Osteoblast (primary cell): ENCODE results near the gene TBC1D10A. TPM values are rescaled to one million over a fixed set of nuclear protein-coding genes. Genes with fewer than 3 reads are reported as not detected.
"Not testable (repeated sequence)": the region's sequence is repeated elsewhere in the genome, so short reads cannot be mapped to it uniquely, and the experiment has no call there.

Experiments used
- DNase-seq: peaks from one replicate; pipeline ENCODE4 v3.0.0; 2011; ENCODE audit warnings: low spot score, mixed read lengths; ENCODE audit not compliant: insufficient read length; ENCODE audit errors: missing footprints
- H2AFZ ChIP-seq: 2 replicates; pipeline ENCODE4 v1.6.0; 2011; ENCODE audit warnings: mild to moderate bottlenecking, low read length
- H3K27ac ChIP-seq: 2 replicates; pipeline ENCODE4 v1.5.1; 2011; ENCODE audit warnings: mild to moderate bottlenecking, low read depth, low read length, moderate library complexity
- H3K27me3 ChIP-seq: 2 replicates; pipeline ENCODE4 v1.6.0; 2012; ENCODE audit warnings: mild to moderate bottlenecking, control low read depth, inconsistent platforms, low read length, moderate library complexity; ENCODE audit not compliant: insufficient read depth
- H3K36me3 ChIP-seq: 2 replicates; pipeline ENCODE4 v1.5.1; 2011; ENCODE audit warnings: mild to moderate bottlenecking, low read length, control low read depth, moderate library complexity; ENCODE audit not compliant: insufficient read depth
- H3K4me1 ChIP-seq: 2 replicates; pipeline ENCODE4 v1.5.1; 2011; ENCODE audit warnings: mild to moderate bottlenecking, low read length, control low read depth, moderate library complexity; ENCODE audit not compliant: insufficient read depth
- H3K4me2 ChIP-seq: 2 replicates; pipeline ENCODE4 v1.6.0; 2011; ENCODE audit warnings: mild to moderate bottlenecking, low read length; ENCODE audit not compliant: insufficient read depth
- H3K4me3 ChIP-seq: fragments of 200-600 bp; sonication (generic); 3 replicates; pipeline ENCODE4 v1.5.1; 2012; ENCODE audit warnings: mild to moderate bottlenecking, low read length, inconsistent platforms; ENCODE audit not compliant: insufficient read depth
- H3K79me2 ChIP-seq: 2 replicates; pipeline ENCODE4 v1.6.0; 2012; ENCODE audit warnings: mild to moderate bottlenecking, low read length, control low read depth, inconsistent platforms; ENCODE audit not compliant: insufficient read depth
- H3K9me3 ChIP-seq: 2 replicates; pipeline ENCODE4 v1.5.1; 2011; ENCODE audit warnings: low read depth, low read length, control low read depth
- H4K20me1 ChIP-seq: 2 replicates; pipeline ENCODE4 v1.6.0; 2012; ENCODE audit warnings: mild to moderate bottlenecking, low read length, control low read depth; ENCODE audit not compliant: insufficient read depth
- total RNA-seq: library from RNA; depleted of rRNA; stranded (reverse); fragments of >200 nt; gene quantifications from 2 replicates; pipeline ENCODE4 v1.2.3, GENCODE V29; 2012
- TF ChIP-seq, protein P1 (sequence below): IDR thresholded peaks from 2 replicates; pipeline ENCODE4 v1.5.1; 2011; ENCODE audit warnings: mild to moderate bottlenecking, low read depth, low read length, moderate library complexity; ENCODE audit errors: extremely low read depth

Gene TBC1D10A
- total RNA-seq, 1 donor: 32.9 TPM

- TF ChIP-seq, protein P1, sequence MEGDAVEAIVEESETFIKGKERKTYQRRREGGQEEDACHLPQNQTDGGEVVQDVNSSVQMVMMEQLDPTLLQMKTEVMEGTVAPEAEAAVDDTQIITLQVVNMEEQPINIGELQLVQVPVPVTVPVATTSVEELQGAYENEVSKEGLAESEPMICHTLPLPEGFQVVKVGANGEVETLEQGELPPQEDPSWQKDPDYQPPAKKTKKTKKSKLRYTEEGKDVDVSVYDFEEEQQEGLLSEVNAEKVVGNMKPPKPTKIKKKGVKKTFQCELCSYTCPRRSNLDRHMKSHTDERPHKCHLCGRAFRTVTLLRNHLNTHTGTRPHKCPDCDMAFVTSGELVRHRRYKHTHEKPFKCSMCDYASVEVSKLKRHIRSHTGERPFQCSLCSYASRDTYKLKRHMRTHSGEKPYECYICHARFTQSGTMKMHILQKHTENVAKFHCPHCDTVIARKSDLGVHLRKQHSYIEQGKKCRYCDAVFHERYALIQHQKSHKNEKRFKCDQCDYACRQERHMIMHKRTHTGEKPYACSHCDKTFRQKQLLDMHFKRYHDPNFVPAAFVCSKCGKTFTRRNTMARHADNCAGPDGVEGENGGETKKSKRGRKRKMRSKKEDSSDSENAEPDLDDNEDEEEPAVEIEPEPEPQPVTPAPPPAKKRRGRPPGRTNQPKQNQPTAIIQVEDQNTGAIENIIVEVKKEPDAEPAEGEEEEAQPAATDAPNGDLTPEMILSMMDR: no peak
- Histone ChIP-seq H3K79me2 (peaks cover 58% of the 10 kb centered on the region), H4K20me1 (peaks cover 24% of the 10 kb centered on the region), H3K36me3 (peaks cover 92% of the 10 kb centered on the region), H3K4me1 (no peaks in the 10 kb centered on the region), H3K27ac (no peak overlapping the region), H3K4me3 (no peak overlapping the region), H3K4me2 (no peak overlapping the region), H2AFZ (no peak overlapping the region), H3K27me3 (no peaks in the 10 kb centered on the region), H3K9me3 (no peaks in the 10 kb centered on the region)
- DNase-seq: no peak
Measured at GRCh38 chr22:30347255-30347892, 20.6 kb upstream of the TBC1D10A start.

- TF ChIP-seq, protein P1: no peak
- H3K36me3 ChIP-seq: peaks cover 88% of the 10 kb centered on the region
- no peaks in the 10 kb centered on the region for H3K4me1 ChIP-seq
- H4K20me1 ChIP-seq: peaks cover 19% of the 10 kb centered on the region
- no peaks in the 10 kb centered on the region for H3K9me3 ChIP-seq
- H3K79me2 ChIP-seq: peaks cover 32% of the 10 kb centered on the region
- no peak overlapping the region for H3K27ac ChIP-seq
- H2AFZ ChIP-seq: no peak overlapping the region
- H3K4me2 ChIP-seq: no peak overlapping the region
- H3K27me3 ChIP-seq: no peaks in the 10 kb centered on the region
- H3K4me3 ChIP-seq: no peak overlapping the region
- no peak for DNase-seq
Measured at GRCh38 chr22:30344447-30345200, 17.9 kb upstream of the TBC1D10A start.

- peaks cover 94% of the 10 kb centered on the region for H3K36me3 ChIP-seq
- no peak overlapping the region for H3K4me3 ChIP-seq
- no peaks in the 10 kb centered on the region for H3K4me1 ChIP-seq
- H3K79me2 ChIP-seq: peaks cover 4% of the 10 kb centered on the region
- H2AFZ ChIP-seq: no peak overlapping the region
- DNase-seq: no peak
- H3K9me3 ChIP-seq: no peaks in the 10 kb centered on the region
- H3K27ac ChIP-seq: no peak overlapping the region
- H4K20me1 ChIP-seq: peaks cover 6% of the 10 kb centered on the region
- TF ChIP-seq, protein P1: no peak
- H3K4me2 ChIP-seq: no peak overlapping the region
- no peaks in the 10 kb centered on the region for H3K27me3 ChIP-seq
Measured at GRCh38 chr22:30340911-30341685, 14.4 kb upstream of the TBC1D10A start.

DNA sequence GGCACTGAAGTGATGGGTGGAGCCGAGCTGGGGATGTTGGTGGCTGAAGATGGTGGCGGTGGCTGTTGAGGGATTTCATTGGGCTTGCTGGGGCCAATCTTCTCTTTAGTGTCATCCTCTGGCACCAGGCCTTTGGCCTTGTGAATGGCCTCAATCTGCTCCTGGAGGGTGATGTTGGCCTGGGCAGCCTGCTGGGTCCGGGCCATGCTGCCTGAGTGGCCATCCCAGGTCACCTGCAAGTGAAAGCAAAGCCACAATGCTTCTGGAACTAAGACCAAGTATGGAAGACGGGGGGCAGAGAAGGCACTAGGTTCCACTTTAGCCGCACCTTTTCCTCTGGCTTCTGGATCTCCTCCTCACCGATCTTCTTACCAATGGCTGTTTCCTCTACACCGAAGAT lies 12.1 kb upstream of the TBC1D10A start:
- TF ChIP-seq, protein P1: no peak
- H3K4me3 ChIP-seq: no peak overlapping the region
- H4K20me1 ChIP-seq: peaks cover 13% of the 10 kb centered on the region
- H3K27me3 ChIP-seq: no peaks in the 10 kb centered on the region
- no peaks in the 10 kb centered on the region for H3K79me2 ChIP-seq
- H3K27ac ChIP-seq: no peak overlapping the region
- no peaks in the 10 kb centered on the region for H3K9me3 ChIP-seq
- H3K4me1 ChIP-seq: no peaks in the 10 kb centered on the region
- peaks cover 93% of the 10 kb centered on the region for H3K36me3 ChIP-seq
- H2AFZ ChIP-seq: no peak overlapping the region
- DNase-seq: peak; percentile 44
- H3K4me2 ChIP-seq: no peak overlapping the region

- not testable (repeated sequence) for H3K4me1 ChIP-seq, H3K4me3 ChIP-seq, H2AFZ ChIP-seq, H3K4me2 ChIP-seq, H3K27ac ChIP-seq, H3K27me3 ChIP-seq, H3K79me2 ChIP-seq, H3K9me3 ChIP-seq
- DNase-seq: peak; percentile 6
- H4K20me1 ChIP-seq: peaks cover 13% of the 10 kb centered on the region
- H3K36me3 ChIP-seq: peaks cover 93% of the 10 kb centered on the region
Measured at GRCh38 chr22:30338341-30338740, 11.6 kb upstream of the TBC1D10A start.
